Dendritic cell treated with granulocyte-macrophage colony-stimulating factor and Interleukin-4, amounts not matched to agents 40 ng/mL and 50 ng/mL, for 4 days (primary cell): ENCODE measurements around the gene HOXA13.
A peak's percentile ranks its signal among the peaks of the same experiment; 100 is the strongest.

ENCODE experiments used
- H3K27ac Mint-ChIP-seq: one replicate; pipeline ENCODE4 v1.8.0; 2022; ENCODE audit warnings: mild to moderate bottlenecking, mixed read lengths
- H3K27me3 Mint-ChIP-seq: one replicate; pipeline ENCODE4 v1.8.0; 2022; ENCODE audit warnings: mild to moderate bottlenecking, mixed read lengths
- H3K36me3 Mint-ChIP-seq: one replicate; pipeline ENCODE4 v1.8.0; 2022; ENCODE audit warnings: low read depth, mixed read lengths
- H3K4me1 Mint-ChIP-seq: one replicate; pipeline ENCODE4 v1.8.0; 2022; ENCODE audit warnings: low read depth, mixed read lengths
- H3K4me3 Mint-ChIP-seq: one replicate; pipeline ENCODE4 v1.8.0; 2022; ENCODE audit warnings: mild to moderate bottlenecking, moderate library complexity, mixed read lengths
- H3K9me3 Mint-ChIP-seq: one replicate; pipeline ENCODE4 v1.8.0; 2022; ENCODE audit warnings: mixed read lengths
- intact Hi-C: fragments of 100-400 bp; cut with micrococcal nuclease; formaldehyde crosslinking; loops from one replicate; pipeline ENCODE4 v1.15.0; 2022

Gene HOXA13

GRCh38 chr7:27207348-27207985 is 7.6 kb upstream of the HOXA13 start:
- intact Hi-C loops = no loop called here
- H3K27ac Mint-ChIP-seq = no peak overlapping the region

DNA sequence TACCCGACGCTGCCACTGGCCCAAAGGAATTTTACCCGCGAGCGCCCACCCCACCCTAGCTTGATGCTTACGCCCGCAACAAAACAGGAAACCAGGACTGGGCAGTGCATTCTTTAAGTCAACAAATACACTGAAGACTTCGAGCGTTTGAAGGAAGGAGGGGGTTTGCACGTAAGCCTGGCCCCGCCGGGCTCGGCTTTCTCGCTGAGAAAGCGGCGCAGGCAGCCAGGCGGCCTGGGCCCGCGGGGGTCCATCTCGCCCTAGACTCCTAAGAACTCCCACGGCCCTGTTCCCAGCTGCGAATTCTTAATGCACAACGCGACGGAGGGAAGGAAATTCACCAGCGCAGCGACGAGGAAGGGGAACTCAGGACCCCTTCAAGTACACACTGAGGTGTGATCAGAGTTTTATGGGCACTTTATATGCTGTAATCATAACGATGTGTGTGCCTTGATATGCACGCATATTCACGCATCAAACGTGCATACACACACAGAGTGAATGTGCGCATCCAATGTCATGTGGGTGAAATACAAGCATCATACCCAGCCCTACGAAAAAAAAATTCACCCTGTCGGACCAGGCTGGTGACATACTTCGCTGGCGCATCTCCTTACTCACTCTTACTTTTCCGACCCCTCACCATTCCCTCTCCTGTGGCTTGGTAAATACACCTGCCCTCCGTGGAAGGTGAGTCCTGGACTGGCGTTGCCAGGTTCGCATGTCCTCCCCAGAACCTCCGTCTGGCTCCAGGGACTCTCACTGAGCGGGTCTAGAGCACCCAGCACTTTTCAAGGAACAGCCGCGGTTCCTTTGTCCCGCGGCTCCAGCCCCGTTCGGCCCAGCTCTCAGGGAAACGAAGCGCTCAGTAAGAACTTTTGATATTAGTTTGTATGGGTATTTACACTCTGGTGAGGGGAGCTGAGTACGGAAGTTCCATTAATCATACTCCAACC is 5.7 kb upstream of the HOXA13 start:
- Mint-ChIP-seq H3K27ac (peak overlapping the region; percentile 21), H3K4me3 (peak overlapping the region; percentile 56), H3K9me3 (no peaks in the 10 kb centered on the region), H3K36me3 (no peaks in the 10 kb centered on the region), H3K4me1 (peaks cover 62% of the 10 kb centered on the region), H3K27me3 (peaks cover 99% of the 10 kb centered on the region)
- intact Hi-C loops = no loop called here

More at GRCh38 chr7:27207348-27207985, 7.6 kb upstream of the HOXA13 start:
- Mint-ChIP-seq H3K36me3 (no peaks in the 10 kb centered on the region), H3K4me3 (no peak overlapping the region), H3K4me1 (peaks cover 46% of the 10 kb centered on the region), H3K27me3 (peaks cover 99% of the 10 kb centered on the region), H3K9me3 (no peaks in the 10 kb centered on the region)

- no peaks in the 10 kb centered on the region for H3K9me3 Mint-ChIP-seq
- peaks cover 65% of the 10 kb centered on the region for H3K4me1 Mint-ChIP-seq
- H3K36me3 Mint-ChIP-seq = no peaks in the 10 kb centered on the region
- intact Hi-C loops = no loop called here
- peak overlapping the region; percentile 56 for H3K4me3 Mint-ChIP-seq
- peaks cover 98% of the 10 kb centered on the region for H3K27me3 Mint-ChIP-seq
- peak overlapping the region; percentile 21 for H3K27ac Mint-ChIP-seq
These were observed 5.0 kb upstream of the HOXA13 start for GRCh38 chr7:27204851-27205322.

DNA sequence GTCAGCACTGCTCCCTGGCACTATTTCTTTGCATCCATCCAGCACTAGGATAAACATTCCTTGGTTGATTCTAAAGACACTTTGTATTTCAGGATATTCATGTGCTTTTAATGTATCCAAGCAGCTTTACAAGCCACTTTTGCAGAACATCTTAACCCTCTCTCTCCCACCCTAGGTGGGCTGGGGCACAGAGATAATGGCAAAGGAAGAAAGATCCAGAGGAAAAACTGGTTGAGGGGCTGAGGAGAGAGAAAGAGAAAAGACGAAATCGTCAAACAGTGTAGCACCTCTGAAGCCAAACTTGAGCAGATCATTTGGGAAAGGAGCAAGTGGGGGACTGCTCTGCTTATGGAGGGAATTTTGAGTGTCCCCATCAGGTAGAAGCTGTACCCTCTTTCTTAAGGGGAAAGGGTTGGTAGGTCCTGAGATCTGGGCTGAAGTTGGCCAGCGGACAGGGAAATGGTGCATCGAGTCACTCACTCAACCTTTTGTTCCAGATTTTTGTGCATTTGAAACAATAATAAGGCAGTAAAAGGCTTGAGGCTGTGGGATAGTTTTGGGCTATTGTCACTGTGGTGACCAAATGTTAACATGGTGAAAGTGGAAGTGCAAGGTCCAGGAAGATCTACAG is 4.2 kb upstream of the HOXA13 start:
- Mint-ChIP-seq H3K27me3 (peaks cover 94% of the 10 kb centered on the region), H3K9me3 (no peaks in the 10 kb centered on the region), H3K4me1 (peaks cover 71% of the 10 kb centered on the region), H3K4me3 (no peak overlapping the region), H3K27ac (no peak overlapping the region), H3K36me3 (no peaks in the 10 kb centered on the region)
- intact Hi-C loops = no loop called here

GRCh38 chr7:27203365-27203953 is 3.6 kb upstream of the HOXA13 start:
- no peak overlapping the region for H3K27ac Mint-ChIP-seq
- intact Hi-C loops = no loop called here
- no peak overlapping the region for H3K4me3 Mint-ChIP-seq
- H3K27me3 Mint-ChIP-seq = peaks cover 94% of the 10 kb centered on the region
- no peaks in the 10 kb centered on the region for H3K9me3 Mint-ChIP-seq
- H3K4me1 Mint-ChIP-seq = peaks cover 76% of the 10 kb centered on the region
- no peaks in the 10 kb centered on the region for H3K36me3 Mint-ChIP-seq

DNA sequence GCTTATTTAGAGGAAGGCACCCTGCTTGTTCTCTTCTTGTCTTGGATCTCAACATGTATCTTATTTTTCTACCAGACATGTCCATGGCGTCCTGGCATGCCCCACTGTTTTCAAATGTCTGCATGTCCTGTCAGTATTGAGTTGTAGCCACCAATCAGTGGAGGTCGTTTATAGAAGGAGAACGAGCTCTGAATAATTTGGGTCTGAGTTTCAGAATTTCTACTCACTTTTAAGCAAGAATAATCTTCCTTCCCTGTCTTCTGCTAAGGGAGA is 2.9 kb upstream of the HOXA13 start:
- Mint-ChIP-seq H3K4me3 (no peak overlapping the region), H3K27ac (no peak overlapping the region), H3K9me3 (no peaks in the 10 kb centered on the region), H3K4me1 (peaks cover 76% of the 10 kb centered on the region), H3K36me3 (no peaks in the 10 kb centered on the region), H3K27me3 (peaks cover 94% of the 10 kb centered on the region)
- intact Hi-C loops = no loop called here

DNA sequence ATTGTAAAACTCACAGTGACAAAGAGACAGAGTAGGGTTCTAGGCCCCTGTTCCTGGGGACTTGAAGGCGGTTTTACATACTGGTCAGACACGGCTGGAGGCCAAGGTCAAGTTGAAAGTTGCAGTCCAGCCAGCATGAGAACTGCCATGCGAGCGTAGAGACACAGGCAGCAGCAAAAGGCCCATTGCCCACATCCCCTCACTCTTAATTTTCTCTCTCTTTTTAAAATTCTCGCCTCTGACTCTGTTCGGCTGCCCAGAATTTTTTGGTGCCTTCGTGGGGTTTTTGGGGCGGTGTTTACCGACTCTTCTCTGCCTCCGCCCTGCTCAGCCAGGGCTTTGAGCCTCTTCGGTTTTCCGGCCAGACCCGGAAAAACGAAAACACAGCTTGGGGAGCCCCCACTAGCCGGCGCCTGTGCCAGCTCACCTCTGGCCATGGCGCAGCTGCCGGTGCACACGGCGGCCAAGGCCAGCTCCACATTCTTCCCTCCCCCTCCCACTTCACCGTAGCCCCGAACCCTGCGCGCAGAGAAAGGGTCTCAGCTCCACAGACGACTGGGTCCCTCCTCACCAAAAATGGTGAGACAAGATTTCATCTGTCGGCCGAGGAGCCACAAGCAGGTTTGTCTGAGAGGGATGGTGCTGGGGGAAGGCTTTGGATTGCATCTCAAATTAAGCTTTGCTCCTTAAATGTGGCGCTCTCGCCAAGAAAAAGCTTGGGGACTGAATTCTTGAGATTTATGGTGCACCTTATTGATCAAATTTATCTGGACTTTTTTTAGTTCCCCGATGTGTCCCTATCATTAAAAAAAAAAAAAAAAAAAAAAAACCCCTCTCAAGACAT is 2.3 kb upstream of the HOXA13 start:
- intact Hi-C loops = no loop called here
- Mint-ChIP-seq H3K4me3 (peak overlapping the region; percentile 60), H3K36me3 (no peaks in the 10 kb centered on the region), H3K27me3 (peaks cover 93% of the 10 kb centered on the region), H3K9me3 (no peaks in the 10 kb centered on the region), H3K27ac (peak overlapping the region; percentile 12), H3K4me1 (peaks cover 74% of the 10 kb centered on the region)

GRCh38 chr7:27201580-27202017 is 1.7 kb upstream of the HOXA13 start:
- peaks cover 74% of the 10 kb centered on the region for H3K4me1 Mint-ChIP-seq
- H3K9me3 Mint-ChIP-seq = no peaks in the 10 kb centered on the region
- intact Hi-C loops = no loop called here
- peaks cover 88% of the 10 kb centered on the region for H3K27me3 Mint-ChIP-seq
- peak overlapping the region; percentile 12 for H3K27ac Mint-ChIP-seq
- H3K4me3 Mint-ChIP-seq = peak overlapping the region; percentile 60
- no peaks in the 10 kb centered on the region for H3K36me3 Mint-ChIP-seq

- H3K36me3 Mint-ChIP-seq = no peaks in the 10 kb centered on the region
- H3K4me1 Mint-ChIP-seq = peaks cover 70% of the 10 kb centered on the region
- no peak overlapping the region for H3K27ac Mint-ChIP-seq
- intact Hi-C loops = no loop called here
- H3K27me3 Mint-ChIP-seq = peaks cover 85% of the 10 kb centered on the region
- peak overlapping the region; percentile 60 for H3K4me3 Mint-ChIP-seq
- H3K9me3 Mint-ChIP-seq = no peaks in the 10 kb centered on the region
These were observed 1.1 kb upstream of the HOXA13 start for GRCh38 chr7:27200761-27201579.

- Mint-ChIP-seq H3K4me3 (peak overlapping the region; percentile 54), H3K4me1 (peaks cover 53% of the 10 kb centered on the region), H3K36me3 (no peaks in the 10 kb centered on the region), H3K27me3 (peaks cover 82% of the 10 kb centered on the region), H3K27ac (no peak overlapping the region), H3K9me3 (no peaks in the 10 kb centered on the region)
- intact Hi-C loops = loop anchor here (5.0 kb wide), 2 partner anchors 573 to 823 kb away; no protein-coding TSS in a partner anchor
These were observed 755 bp downstream of the HOXA13 start for GRCh38 chr7:27198871-27199801.

- intact Hi-C loops = loop anchor here (5.0 kb wide), 2 partner anchors 574 to 824 kb away; no protein-coding TSS in a partner anchor
- Mint-ChIP-seq H3K9me3 (no peaks in the 10 kb centered on the region), H3K27ac (no peak overlapping the region), H3K4me1 (peaks cover 48% of the 10 kb centered on the region), H3K36me3 (no peaks in the 10 kb centered on the region), H3K27me3 (peaks cover 82% of the 10 kb centered on the region), H3K4me3 (no peak overlapping the region)
These were observed 1.6 kb downstream of the HOXA13 start for GRCh38 chr7:27198138-27198841.
